Myocyte (in vitro differentiated cells): ENCODE data around the gene HMBS. TPM values are rescaled to one million over a fixed set of nuclear protein-coding genes. Genes with fewer than 3 reads are reported as not detected.
"Not testable (repeated sequence)": the region's sequence is repeated elsewhere in the genome, so short reads cannot be mapped to it uniquely, and the experiment has no call there.

ENCODE experiments used
- DNase-seq: peaks from one replicate; pipeline ENCODE4 v3.0.0-alpha.2; 2012; ENCODE audit warnings: low read depth
- total RNA-seq: library from RNA; depleted of rRNA; stranded (reverse); fragments of >200 nt; gene quantifications from 2 replicates; pipeline ENCODE4 v1.2.3, GENCODE V29; 2014

The HMBS gene
- total RNA-seq, 1 donor from 2014 or later: 10.3 TPM

GRCh38 chr11:119100994-119101758 lies 16.5 kb downstream of the HMBS start:
- DNase-seq: peak; percentile 46

GRCh38 chr11:119101759-119102423 lies 17.2 kb downstream of the HMBS start, which contains the start of gene DPAGT1:
DPAGT1 (minus strand) TSS chr11:119101853; CDS start chr11:119101655, 198 bp downstream.
- peak; percentile 96 for DNase-seq

- DNase-seq: not testable (repeated sequence)
Observed at GRCh38 chr11:119103161-119103664, 18.5 kb downstream of the HMBS start.

- DNase-seq: peak; percentile 22
Observed at GRCh38 chr11:119103793-119104192, 19.1 kb downstream of the HMBS start.

GRCh38 chr11:119106564-119107537 lies 22.2 kb downstream of the HMBS start, which contains the start of gene C2CD2L:
C2CD2L (plus strand) TSS chr11:119107344; CDS start chr11:119107742, 398 bp downstream.
- peak; percentile 89 for DNase-seq

GRCh38 chr11:119107538-119108145 lies 23.0 kb downstream of the HMBS start:
- peak; percentile 13 for DNase-seq

- DNase-seq: peak; percentile 41
Observed at GRCh38 chr11:119108146-119108856, 23.6 kb downstream of the HMBS start.

GRCh38 chr11:119108857-119109221 lies 24.2 kb downstream of the HMBS start:
- no peak for DNase-seq

GRCh38 chr11:119109843-119110242 lies 25.2 kb downstream of the HMBS start:
- no peak for DNase-seq

- DNase-seq: no peak
Observed at GRCh38 chr11:119110439-119110838, 25.8 kb downstream of the HMBS start.

- no peak for DNase-seq
Observed at GRCh38 chr11:119111361-119111925, 26.8 kb downstream of the HMBS start.

GRCh38 chr11:119112314-119113020 lies 27.8 kb downstream of the HMBS start:
- DNase-seq: no peak

- DNase-seq: no peak
Observed at GRCh38 chr11:119113716-119114115, 29.0 kb downstream of the HMBS start.

- DNase-seq: no peak
Observed at GRCh38 chr11:119114351-119114750, 29.7 kb downstream of the HMBS start.

- no peak for DNase-seq
Observed at GRCh38 chr11:119115484-119116234, 31.0 kb downstream of the HMBS start.

- DNase-seq: no peak
Observed at GRCh38 chr11:119116235-119116594, 31.5 kb downstream of the HMBS start.

- no peak for DNase-seq
Observed at GRCh38 chr11:119116601-119117000, 31.9 kb downstream of the HMBS start.

GRCh38 chr11:119117004-119117706 lies 32.5 kb downstream of the HMBS start:
- DNase-seq: no peak
